NCI-H446 (cell line): Measurements from ENCODE around the gene MTHFD1L.
"Not testable (repeated sequence)": the region's sequence is repeated elsewhere in the genome, so short reads cannot be mapped to it uniquely, and the experiment has no call there.

ENCODE experiments used
- DNase-seq, 2 experiments: peaks; one replicate each; lab custom pipeline; 2025; lab: John Stamatoyannopoulos, UW

MTHFD1L gene

DNA sequence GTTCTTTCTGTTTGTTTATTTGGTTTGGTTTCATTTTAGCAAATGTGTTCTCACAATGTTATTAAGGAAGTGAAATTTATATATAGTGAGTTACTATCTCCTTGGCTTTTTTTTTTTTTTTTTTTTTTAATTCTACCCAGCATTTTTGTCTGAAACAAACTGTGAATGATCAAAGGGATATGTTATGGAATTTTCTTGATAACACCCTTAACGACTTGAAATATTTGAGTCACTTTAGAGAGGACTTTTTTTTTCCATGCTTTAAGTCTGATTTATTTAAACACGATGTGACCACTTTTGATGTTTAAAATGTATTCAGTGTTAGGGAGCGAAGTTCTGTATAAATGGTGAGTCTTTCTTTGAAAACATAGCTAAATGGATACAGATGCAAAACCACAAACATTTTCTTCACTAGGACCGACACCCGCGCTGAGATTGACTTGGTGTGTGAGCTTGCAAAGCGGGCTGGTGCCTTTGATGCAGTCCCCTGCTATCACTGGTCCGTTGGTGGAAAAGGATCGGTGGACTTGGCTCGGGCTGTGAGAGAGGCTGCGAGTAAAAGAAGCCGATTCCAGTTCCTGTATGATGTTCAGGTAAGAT lies 149.7 kb downstream of the MTHFD1L start:
- no peak for DNase-seq

DNA sequence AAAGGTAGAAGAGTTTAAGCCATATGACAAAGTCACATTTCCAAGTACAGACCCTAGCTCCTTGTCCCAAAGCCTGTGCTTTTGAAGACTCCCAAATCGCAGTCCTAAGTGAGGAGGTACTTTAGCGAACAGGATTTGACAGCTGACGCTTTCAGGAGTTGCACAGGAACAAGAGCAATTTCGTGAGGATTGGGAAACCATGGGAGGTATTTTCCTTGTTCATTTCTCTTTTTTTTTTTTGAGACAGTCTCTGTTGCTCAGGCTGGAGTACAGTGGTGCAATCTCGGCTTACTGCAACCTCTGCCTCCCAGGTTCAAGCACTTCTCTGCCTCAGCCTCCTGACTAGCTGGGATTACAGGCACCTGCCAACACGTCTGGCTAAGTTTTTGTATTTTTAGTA lies 150.6 kb downstream of the MTHFD1L start:
- DNase-seq = no peak

DNA sequence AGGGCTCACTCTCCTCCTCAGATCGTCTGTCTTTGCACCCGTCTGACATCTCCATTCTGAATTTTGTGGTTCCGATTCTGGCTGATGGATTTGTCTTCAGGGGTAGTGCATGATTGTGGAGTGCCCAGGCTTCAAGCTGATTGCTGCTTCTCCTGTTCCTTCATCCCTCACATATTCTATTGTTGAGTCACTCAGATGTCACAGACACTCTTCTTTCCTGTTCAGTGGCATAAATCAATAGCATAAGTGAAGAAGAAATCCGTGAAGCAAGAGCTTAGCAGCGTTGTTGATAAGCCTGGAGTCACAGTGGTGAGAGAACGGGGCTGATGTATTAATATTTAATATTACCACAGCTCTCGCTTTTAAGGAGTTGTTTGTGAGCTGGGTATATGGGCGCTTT lies 152.5 kb downstream of the MTHFD1L start:
- no peak for DNase-seq

DNA sequence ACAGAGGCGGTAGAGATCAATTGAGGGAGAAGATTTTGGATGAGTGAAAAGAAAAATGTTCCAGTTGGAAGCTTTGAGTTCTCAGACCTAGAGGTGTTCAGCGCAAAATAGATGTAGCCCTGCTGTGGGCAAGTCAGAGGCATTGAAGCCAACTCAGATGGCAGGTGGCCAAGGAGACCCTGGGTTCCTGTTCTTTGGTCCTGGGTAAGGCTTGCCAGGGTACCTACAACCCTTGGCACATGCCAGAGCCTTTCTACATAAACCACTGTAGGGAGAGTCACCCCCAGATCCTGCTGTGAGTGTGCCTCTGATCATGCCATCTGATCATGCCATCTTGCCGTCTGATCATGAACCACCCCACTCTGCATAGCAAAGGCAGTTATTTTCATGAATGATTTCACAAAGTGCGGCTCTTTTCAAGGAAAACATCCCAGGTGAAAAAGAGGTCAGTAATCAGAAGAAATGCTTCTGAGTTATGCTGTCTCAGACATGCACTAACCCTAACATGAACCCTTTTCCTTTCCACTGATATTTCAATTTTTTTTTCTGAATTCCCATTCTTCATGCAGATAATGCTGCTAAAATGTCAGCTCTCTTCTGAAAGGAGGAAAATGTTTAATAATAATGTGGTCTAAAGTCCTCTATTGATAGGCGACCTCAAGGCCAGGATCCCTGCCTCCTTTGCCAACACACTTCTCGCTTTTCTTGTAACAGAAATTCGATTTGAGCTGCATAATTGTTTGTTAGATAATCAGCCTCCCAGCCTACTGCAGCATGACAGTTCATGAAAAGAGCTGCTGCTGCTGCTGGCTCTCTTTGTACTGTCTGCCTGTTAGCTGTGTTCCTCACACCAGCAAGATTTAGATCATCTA lies 153.6 kb downstream of the MTHFD1L start:
- no peak for DNase-seq

DNA sequence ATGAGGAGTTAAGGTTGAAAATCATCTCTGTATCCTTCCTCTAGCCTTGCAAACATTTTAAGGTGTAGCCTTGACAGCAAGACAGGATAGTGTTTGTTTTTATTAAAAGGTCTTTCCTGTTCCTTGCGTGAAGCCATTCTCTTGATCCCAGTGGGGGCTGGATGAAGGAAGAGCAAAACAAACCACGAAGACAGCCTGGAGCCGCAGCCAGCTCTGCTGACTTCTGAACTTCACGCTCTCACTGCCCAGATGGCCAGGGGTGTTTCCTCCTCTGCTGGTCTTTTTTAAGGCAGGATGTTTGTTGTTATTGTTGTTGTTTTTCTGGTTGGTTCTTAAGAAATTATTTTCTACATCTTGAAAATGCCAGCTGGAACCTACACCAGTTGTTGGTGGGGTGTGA lies 156.4 kb downstream of the MTHFD1L start:
- DNase-seq = no peak

DNA sequence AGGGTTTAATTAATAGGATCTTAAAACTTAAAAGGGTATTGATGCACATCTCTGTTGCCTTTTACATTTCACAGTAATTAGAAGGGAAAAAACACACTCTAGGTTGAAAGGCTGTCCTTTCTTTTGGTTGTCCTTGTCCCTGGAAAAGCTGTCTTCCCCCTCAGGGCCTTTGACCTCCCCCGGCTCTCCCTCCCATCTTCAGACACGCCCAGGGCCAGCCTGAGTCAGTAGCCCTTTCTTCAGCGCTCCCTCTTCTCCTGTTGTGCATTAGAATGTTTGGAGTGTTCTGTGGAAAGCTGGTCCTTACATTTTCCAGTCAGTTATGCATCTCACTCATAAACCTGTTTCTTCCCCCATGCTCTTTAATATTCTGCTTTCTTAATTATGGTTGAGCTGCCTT lies 157.0 kb downstream of the MTHFD1L start:
- DNase-seq = no peak

DNA sequence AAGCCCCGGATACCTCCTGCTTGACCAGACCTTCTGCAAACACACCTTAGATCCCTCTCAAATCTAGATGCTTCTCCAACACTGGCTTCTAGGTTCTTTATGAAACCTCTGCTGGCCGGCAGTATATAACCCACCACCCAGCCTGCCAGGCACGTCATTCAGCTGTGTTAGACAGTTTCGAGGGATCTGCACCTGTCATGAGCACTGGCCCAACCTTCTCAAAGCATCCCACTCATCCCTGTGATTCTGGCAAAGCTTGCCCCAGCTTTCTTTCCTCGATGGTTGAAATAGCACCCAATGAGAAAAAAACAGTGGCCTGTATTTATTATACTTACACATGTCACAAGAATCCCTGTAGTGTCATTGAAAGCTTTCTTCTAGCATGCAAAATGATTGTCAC lies 157.8 kb downstream of the MTHFD1L start:
- no peak for DNase-seq

DNA sequence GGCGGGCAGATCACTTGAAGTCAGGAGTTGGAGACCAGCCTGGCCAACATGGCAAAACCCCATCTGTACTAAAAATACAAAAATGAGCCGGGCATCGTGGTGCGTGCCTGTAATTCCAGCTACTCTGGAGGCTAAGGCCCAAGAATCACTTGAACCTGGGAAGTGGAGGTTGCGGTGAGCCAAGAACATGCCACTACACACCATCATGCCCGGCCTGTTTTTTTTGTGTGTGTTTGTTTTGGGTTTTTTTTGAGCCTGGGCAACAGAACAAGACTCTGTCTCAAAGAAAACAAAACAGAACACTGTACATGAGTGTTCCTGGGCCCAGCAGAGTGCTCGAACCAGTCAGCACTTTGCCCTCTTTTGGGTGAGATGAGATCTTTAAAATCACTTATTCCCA lies 159.1 kb downstream of the MTHFD1L start:
- DNase-seq = no peak

DNA sequence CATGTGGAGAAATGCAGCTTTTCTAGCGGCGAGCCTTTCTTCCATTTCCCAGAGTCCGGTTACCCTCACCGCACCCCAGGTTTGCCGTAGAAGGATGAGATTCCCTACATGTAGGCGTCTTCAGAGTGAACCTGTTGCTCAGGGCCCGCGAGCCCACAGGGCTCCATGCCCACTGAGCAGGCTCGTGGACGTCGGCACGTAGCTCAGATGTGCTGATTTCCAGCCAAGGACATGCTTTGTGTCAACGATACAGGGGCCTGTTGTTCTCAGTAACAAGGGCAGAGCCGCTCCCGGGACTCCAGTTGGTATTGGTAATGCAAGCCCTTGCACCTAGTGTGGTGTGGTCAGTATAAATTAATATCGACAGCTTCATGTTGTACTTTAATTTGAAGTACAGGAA lies 159.6 kb downstream of the MTHFD1L start:
- no peak for DNase-seq

DNA sequence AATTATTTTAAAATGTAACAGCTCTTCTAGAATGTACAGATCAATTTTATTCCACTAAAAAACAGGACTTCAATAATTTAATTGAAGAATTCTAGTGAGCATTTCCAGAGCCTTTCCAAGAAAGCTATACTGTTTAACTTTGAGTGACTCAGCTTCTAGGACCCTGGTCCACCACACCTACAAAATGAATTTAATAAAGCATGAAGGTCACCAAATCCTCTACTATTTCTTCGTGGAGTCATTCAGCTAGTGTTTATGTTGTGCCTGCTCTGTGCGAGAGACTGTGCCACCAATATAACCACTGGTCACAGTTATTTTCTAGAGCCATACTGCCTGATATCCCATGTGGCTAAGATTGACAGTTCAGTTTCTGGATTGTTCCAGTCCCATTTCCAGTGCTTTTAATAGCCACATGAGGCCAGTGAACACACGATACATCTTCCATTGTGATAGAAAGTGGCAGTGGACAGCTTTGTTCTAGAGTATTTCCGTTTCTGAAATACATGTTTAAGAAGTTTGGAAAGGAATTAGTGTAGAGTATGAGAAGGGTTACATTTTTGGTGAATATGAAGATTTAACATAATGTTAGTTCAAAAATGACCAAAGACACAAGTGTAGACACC lies 160.7 kb downstream of the MTHFD1L start:
- no peak for DNase-seq

DNA sequence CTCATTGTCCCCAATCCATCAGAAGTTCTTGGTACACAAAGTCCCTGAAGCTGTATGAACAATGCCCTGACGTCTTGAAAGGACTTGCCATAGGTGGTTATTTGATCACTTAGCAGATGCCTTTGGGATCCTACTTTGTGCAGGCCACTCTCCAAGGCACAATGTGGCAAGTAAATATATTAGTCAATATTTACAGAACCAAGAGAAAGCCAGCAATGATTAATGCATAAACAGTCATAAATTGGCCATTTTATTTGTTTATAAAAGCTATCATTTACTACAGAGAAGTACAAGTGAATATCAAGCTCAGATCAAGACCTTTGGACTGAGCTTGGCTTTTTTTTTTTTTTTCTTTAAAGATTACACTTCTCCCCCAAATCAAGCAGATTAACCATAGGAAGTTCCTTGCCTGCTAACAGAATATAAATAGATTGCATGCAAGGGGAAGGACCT lies 161.8 kb downstream of the MTHFD1L start:
- DNase-seq = no peak

DNA sequence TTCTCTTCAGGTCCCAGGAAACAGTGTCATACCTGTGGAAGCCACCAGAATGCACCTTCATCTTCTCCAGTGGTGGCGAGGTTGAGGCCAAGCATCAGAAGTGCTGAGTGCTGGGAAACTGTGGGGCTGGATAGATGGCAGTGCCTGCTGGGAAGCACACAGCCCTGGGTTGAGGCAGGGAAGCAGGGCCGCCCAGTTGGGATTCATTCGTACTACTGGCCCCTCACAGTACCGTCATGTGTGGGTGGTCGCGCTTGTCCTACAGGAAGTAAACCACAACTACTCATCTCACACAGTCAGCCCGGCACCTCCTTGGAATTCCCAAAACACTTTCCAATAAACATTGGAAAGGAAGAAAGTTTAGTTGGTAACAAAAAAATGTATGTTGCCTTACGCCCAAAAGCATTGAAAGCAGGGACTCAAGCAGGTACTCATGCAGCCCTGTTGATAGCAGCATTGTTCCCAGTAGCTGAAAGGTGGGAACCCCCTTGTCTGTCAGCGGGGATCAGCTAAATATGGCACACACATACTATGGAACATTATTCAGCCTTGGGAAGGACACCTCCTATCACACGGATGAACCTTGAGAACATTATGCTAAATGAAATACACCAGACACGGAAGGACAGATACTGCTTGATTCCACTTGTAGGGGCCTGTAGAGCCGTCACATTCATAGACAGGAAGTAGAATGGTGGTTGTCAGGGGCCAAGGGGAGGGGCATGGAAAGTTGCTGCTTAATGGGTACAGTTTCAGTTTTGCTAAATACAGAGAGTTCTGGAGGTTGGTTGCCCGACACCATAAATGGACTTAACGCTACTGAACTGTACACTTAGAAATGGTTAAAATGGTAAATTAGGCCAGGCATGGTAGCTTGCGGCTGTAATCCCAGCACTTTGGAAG lies 162.7 kb downstream of the MTHFD1L start:
- DNase-seq = no peak

DNA sequence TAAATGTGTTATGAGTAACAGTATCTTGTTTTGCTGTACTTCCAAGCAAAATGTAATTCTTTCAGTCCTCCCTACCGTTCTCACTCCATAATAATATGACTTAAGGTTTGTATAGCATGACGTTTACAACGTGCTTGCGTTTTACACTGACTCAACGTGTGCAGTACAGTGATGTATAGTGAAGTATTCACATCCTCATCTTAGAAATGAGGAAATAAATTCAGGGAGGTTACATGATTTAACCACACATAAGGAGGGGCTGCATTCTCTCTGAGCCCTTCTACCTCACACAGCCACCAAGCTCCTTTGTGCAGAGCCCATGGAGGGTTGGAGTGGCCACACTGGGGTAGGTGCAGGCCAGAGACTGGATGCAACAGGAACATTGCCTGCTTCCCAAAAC lies 164.5 kb downstream of the MTHFD1L start:
- no peak for DNase-seq

DNA sequence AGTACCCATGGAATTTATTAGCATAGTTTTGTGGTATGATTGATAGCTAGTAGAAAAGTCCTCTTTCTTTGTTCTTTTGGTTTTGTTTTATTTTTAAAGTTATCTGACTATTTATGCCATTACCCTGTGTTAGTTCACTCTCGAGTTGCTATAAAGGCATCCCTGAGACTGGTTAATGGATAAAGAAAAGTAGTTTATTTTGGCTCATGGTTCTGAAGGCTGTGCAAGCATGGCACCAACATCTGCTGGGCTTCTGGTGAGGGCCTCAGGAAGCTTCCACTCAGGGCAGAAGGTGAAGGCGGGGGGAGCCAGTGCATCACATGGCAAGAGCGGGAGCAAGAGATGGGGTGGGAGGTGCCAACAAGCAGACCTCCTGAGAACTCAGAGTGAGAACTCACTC lies 166.5 kb downstream of the MTHFD1L start:
- no peak for DNase-seq

DNA sequence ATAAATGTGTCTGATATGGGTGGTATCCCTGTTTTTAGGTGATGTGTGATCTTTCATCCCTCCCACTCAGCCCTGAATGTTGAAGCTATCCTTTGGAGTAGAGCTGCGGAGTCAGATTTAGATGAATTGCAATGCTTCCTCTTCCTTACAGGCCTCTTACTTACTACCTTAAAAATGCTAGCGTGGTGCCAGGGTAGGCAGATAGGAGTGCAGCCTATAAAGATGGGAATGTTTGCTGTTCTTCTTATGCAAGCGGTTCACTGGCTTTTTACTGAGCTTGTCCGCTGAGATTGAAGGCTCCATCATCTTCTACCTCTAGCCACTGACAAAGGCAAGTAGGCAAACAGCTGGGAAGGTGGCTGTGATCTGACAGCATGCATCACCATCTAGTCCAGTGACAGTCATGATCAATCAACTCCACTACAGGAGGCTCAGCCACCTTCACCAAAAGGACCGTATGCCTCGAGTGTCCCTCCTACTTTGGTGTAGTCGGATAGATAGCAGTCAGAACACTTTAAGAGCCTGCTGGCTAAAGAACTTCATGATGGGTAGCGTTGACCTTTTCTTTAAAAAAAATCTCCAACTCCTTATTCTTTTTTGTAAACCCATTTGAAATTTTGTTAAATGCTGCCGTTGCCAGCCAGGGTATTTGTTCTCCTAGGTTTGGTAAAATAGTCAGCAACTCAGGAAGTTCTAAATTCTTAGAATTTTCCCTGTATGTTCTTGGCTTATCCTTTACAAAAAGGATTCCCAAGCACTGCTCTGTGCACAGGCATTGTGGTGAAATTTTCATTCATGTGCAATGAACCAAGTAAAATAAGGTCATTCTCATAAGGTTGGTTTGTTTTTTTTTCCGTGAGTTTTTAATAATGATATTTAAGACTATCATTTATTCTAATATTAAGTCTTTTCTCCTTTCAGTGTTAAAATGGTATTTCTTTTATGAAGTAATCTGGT lies 169.6 kb downstream of the MTHFD1L start:
- no peak for DNase-seq

DNA sequence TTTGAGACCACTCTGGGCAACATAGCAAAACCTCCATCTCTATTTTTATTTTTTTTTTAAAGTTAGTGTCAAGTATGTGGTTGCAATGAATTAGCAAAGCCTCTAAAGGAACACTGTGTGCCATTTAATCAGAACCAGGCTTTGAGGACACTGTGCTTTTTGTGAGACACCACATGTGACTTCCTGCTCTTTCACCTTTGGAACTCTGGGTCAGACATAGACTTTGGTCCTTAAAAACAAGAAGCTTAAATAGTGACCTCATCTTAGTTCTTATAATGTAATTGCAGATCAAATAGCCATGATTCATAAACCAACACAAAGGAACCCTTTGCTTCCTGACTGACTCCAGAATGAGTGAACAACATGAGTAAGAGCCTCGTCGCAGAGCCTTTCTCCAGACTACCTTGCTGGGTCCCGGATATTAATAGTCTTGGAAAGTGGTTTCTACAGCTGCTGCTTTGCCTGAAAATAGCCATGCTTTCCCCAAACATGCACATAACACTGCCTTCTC lies 170.8 kb downstream of the MTHFD1L start:
- DNase-seq = not testable (repeated sequence)

DNA sequence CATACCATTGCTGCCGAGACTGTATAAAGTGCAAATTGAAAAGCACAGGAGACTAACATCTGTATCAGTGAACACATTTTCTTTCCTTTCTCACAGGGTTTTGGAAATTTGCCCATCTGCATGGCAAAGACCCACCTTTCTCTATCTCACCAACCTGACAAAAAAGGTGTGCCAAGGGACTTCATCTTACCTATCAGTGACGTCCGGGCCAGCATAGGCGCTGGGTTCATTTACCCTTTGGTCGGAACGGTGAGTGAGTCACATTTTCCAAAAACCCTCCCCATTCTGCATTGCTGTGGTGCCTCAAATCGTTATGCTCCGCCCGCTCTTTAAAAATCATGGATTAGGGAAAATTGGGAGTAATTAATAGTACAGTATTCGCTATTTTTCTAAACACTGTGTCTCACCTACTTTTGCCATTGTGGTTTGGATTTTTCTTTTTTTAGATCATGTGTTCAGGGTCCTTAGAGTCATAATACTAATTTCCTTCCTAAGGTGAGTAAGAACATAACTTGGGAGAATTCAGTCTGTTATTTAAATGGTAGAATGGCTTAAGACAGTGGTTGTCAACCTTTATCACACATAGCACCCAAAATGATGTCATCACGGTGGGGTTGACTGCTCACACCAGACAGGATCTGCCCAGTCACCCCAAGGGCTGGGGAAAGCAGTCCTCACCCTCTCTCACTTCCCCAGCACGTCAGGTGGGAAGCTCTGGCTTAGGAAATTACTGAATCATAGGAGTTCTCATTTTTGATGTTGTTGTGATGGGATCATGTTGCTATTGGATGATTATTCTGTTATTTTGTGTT lies 171.6 kb downstream of the MTHFD1L start:
- no peak for DNase-seq

DNA sequence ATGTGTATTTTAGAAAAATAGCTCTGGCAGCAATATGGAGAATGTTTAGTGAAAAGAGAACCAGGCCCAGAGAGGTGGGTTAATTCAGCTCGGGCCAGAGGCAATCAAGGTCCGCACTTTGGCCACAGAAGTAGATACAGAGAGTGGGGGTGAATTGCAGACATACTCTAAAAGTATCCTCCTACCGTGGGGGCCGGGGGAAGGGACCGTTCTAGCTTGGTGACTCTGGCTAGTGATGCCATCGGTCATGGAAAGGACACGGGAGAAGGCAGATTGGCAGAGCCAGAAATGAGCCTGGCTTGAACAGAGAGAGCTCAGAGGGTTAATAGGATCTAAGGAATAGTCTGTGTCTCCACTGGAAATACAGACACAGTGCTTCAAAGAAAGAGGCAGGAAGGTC lies 173.1 kb downstream of the MTHFD1L start:
- no peak for DNase-seq

DNA sequence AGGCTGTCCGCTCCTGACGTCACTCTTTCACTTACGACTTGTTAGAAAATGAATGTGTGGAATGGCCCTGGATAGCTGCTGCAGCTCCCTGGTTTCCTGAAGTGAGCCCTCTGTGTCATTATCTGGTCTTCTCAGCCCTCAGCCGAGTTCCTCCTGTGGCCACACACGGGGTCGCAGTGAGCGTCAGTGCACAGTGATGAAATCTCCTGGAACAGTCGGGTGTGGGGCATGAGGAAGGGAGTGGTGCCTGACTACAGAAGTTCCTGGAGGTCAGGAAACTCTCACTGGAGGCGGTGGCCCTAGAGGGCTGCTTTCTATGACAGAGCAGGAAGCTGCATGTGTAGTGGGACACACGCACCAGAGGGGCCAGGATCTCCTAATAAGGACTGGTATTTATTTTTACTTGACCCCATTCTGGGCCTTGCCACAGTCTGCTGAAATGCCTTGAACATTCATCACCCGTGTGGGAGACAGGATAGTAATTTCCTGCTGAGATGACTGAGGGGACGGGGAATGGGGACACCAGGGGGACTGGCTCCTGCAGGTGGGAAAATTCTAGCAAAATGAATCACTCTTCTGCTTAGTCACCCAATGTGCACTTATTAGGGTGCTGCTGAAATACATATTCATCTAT lies 175.5 kb downstream of the MTHFD1L start:
- DNase-seq = not testable (repeated sequence)
